Regular cardiac myocyte (primary cell): ENCODE data around the gene OR4D10. TPM values are rescaled to one million over a fixed set of nuclear protein-coding genes. Genes with fewer than 3 reads are reported as not detected.

Experiments used
- total RNA-seq: library from RNA; depleted of rRNA; stranded (reverse); fragments of >200 nt; gene quantifications from 2 replicates; pipeline ENCODE4 v1.2.3, GENCODE V29; 2014

Gene OR4D10
- total RNA-seq, result not detected in 2 replicates

GRCh38 chr11:59473015-59473414, at the start of gene OR4D10:
OR4D10 (plus strand) TSS chr11:59473315; CDS start chr11:59477430, 4,115 bp downstream.

GRCh38 chr11:59426361-59427067, 46.6 kb upstream of the OR4D10 start, which contains the start of gene OR5A2:
OR5A2 (minus strand) TSS chr11:59426413; CDS start chr11:59422953, 3,460 bp downstream.

GRCh38 chr11:59436169-59436568, 36.9 kb upstream of the OR4D10 start, which contains the start of gene OR5A1:
OR5A1 (plus strand) TSS chr11:59436469; CDS start chr11:59443169, 6,700 bp downstream.

GRCh38 chr11:59456661-59457060, 16.5 kb upstream of the OR4D10 start, which contains the start of gene OR4D6:
OR4D6 (plus strand) TSS chr11:59456961; CDS start chr11:59456961, 0 bp downstream.

GRCh38 chr11:59503276-59503675, 30.2 kb downstream of the OR4D10 start, which contains the start of gene OR4D11:
OR4D11 (plus strand) TSS chr11:59503576; CDS start chr11:59503576, 0 bp downstream.

GRCh38 chr11:59510941-59511589, 38.0 kb downstream of the OR4D10 start, which contains the start of gene OR4D9:
OR4D9 (plus strand) TSS chr11:59511539; CDS start chr11:59514913, 3,374 bp downstream.

Other genes starting within 250 kb of the OR4D10 start
- gene OR5AN1, start 114.4 kb upstream of the OR4D10 start, total RNA-seq, result not detected in 2 replicates
- not detected in 2 replicates for gene OR5A2, start 46.9 kb upstream of the OR4D10 start, total RNA-seq
- not detected in 2 replicates for gene OR5A1, start 36.8 kb upstream of the OR4D10 start, total RNA-seq
- gene OR4D6, start 16.4 kb upstream of the OR4D10 start, total RNA-seq, result not detected in 2 replicates
- gene OR4D11, start 30.3 kb downstream of the OR4D10 start, total RNA-seq, result not detected in 2 replicates
- gene OR4D9, start 38.2 kb downstream of the OR4D10 start, total RNA-seq, result not detected in 2 replicates
- 29.1 and 30.4 TPM in 2 replicates for gene OSBP, start 142.5 kb downstream of the OR4D10 start, total RNA-seq
- 4.5 and 5.2 TPM in 2 replicates for gene PATL1, start 195.7 kb downstream of the OR4D10 start, total RNA-seq
- not detected in 2 replicates for gene OR10V1, start 240.5 kb downstream of the OR4D10 start, total RNA-seq